ENCODE measurements around the gene PIEZO2.

The PIEZO2 gene

DNA sequence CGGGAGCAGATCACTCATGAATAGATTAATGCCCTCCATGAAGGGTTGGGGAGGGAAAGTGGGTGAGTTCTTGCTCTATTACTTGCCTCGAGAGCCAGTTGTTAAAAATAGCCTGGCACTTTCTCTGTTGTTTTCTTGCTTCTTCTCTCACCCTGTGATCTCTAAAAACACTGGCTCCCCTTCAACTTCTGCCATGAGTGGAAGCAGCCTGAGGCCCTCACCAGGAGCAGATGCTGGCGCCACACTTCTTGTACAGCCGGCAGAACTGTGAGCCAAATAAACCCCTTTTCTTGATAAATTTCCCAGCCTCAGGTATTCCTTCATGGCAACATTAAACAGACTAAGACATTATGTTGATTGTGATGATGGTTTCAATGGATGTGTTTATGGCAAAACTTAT, 307.0 kb downstream of the PIEZO2 start:
- no peaks in the 10 kb centered on the region for H3K9me3 ChIP-seq (ENCODE audit: control extremely low read depth in 1 of 5, control insufficient read depth in 4 of 5, insufficient read depth in 2 of 5, low read depth in 1 of 5, low read length in 4 of 5)
- ChIA-PET CTCF (interaction anchor here (1.3 kb wide), 1 partner anchor 17 kb away, joined by 3 read pairs; no protein-coding TSS in a partner anchor), POLR2A (no interaction called here)
- no peaks in the 10 kb centered on the region for H3K27me3 ChIP-seq (replicated peaks in 2 of 5; ENCODE audit: control insufficient read depth in 4 of 5, insufficient read depth in 5 of 5, low read length in 4 of 5)
- H3K36me3 ChIP-seq (ENCODE audit: control insufficient read depth in 4 of 4, insufficient read depth in 4 of 4, low read length in 3 of 4), result no peaks in the 10 kb centered on the region
- H3K4me1 ChIP-seq (ENCODE audit: control extremely low read depth in 1 of 4, control insufficient read depth in 4 of 4, insufficient read depth in 4 of 4, low read length in 3 of 4), result peaks cover 0 to 11% (median 3%) of the 10 kb centered on the region in 4 experiments
- no peak overlapping the region for H3K4me3 ChIP-seq (ENCODE audit: control insufficient read depth in 1 of 7, extremely low read depth in 1 of 7, insufficient read depth in 4 of 7, low read depth in 2 of 7, low read length in 6 of 7)
- 100% methylated on average over 1 of the region's 4 CpGs for WGBS (ENCODE audit: insufficient coverage)
- DNase-seq, result no peak
- H3K27ac ChIP-seq (ENCODE audit: insufficient read depth in 1 of 2, low read depth in 1 of 2, low read length in 2 of 2, poor library complexity in 1 of 2, severe bottlenecking in 2 of 2), result no peak overlapping the region

DNA sequence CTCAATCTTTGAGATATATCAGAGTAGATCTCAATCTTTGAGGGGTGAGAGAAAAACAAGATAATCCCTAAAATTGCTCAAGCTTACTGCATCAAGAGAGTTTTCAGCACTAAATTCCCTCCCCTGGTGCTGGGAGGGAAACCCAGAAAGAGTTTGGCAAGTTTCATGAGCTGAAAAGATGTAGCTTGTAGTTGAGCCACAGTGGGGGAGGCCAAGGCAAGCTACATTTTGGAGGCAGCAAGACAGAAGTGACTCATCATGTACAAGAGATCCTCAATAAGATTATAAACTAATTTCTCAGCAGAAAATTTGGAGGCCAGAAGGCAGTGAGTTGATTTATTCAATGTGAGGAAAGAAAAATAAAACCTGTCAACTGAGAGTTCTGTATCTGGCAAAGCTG, 308.2 kb downstream of the PIEZO2 start:
- POLR2A ChIA-PET, result no interaction called here
- H3K36me3 ChIP-seq (ENCODE audit: control insufficient read depth in 4 of 4, insufficient read depth in 4 of 4, low read length in 3 of 4), result no peaks in the 10 kb centered on the region
- DNase-seq, result peak in 2 of 3 donors; percentile 54 to 72
- CTCF ChIA-PET, result interaction anchor here (0.9 to 1.3 kb wide), 5 partner anchors 13 to 287 kb away, joined by 3 read pairs; no protein-coding TSS in a partner anchor
- no peaks in the 10 kb centered on the region for H3K9me3 ChIP-seq (ENCODE audit: control extremely low read depth in 1 of 5, control insufficient read depth in 4 of 5, insufficient read depth in 2 of 5, low read depth in 1 of 5, low read length in 4 of 5)
- H3K4me1 ChIP-seq (ENCODE audit: control extremely low read depth in 1 of 4, control insufficient read depth in 4 of 4, insufficient read depth in 4 of 4, low read length in 3 of 4), result peaks cover 0 to 5% (median 2%) of the 10 kb centered on the region in 4 experiments
- no peak overlapping the region for H3K27ac ChIP-seq (ENCODE audit: insufficient read depth in 1 of 2, low read depth in 1 of 2, low read length in 2 of 2, poor library complexity in 1 of 2, severe bottlenecking in 2 of 2)
- no peaks in the 10 kb centered on the region for H3K27me3 ChIP-seq (replicated peaks in 2 of 5; ENCODE audit: control insufficient read depth in 4 of 5, insufficient read depth in 5 of 5, low read length in 4 of 5)
- no peak overlapping the region for H3K4me3 ChIP-seq (ENCODE audit: control insufficient read depth in 1 of 7, extremely low read depth in 1 of 7, insufficient read depth in 4 of 7, low read depth in 2 of 7, low read length in 6 of 7)

DNA sequence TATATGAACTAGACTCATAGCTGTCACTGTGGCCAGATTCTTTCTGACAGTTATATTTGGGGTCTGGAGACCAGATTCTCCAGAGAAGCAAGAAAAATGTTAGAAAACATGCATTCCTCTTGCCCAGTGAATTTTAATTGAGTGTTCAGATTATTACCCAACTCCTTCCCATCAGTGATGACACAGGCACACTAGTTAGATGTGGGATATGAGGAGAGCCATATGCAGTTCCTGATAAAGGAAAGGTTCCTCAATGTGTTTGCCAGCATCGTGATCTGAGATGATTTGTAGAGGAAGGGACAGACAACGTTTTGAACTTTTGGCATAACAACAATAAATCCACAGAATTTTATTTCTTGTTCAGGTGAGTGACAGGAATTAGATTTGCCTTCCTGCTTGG, 308.6 kb downstream of the PIEZO2 start:
- CTCF ChIA-PET, result interaction anchor here (0.7 to 1.3 kb wide), 6 partner anchors 18 to 310 kb away, joined by 3 read pairs; no protein-coding TSS in a partner anchor
- Histone ChIP-seq H3K36me3 (ENCODE audit: control insufficient read depth in 4 of 4, insufficient read depth in 4 of 4, low read length in 3 of 4) (no peaks in the 10 kb centered on the region), H3K27ac (ENCODE audit: insufficient read depth in 1 of 2, low read depth in 1 of 2, low read length in 2 of 2, poor library complexity in 1 of 2, severe bottlenecking in 2 of 2) (no peak overlapping the region), H3K9me3 (ENCODE audit: control extremely low read depth in 1 of 5, control insufficient read depth in 4 of 5, insufficient read depth in 2 of 5, low read depth in 1 of 5, low read length in 4 of 5) (no peaks in the 10 kb centered on the region), H3K27me3 (replicated peaks in 2 of 5; ENCODE audit: control insufficient read depth in 4 of 5, insufficient read depth in 5 of 5, low read length in 4 of 5) (no peaks in the 10 kb centered on the region), H3K4me1 (ENCODE audit: control extremely low read depth in 1 of 4, control insufficient read depth in 4 of 4, insufficient read depth in 4 of 4, low read length in 3 of 4) (peaks cover 0 to 5% (median 2%) of the 10 kb centered on the region in 4 experiments), H3K4me3 (ENCODE audit: control insufficient read depth in 1 of 7, extremely low read depth in 1 of 7, insufficient read depth in 4 of 7, low read depth in 2 of 7, low read length in 6 of 7) (no peak overlapping the region)
- POLR2A ChIA-PET, result no interaction called here
- 0% methylated on average over 1 of the region's 2 CpGs for WGBS (ENCODE audit: insufficient coverage)
- peak in 2 of 3 donors; percentile 50 to 72 for DNase-seq

DNA sequence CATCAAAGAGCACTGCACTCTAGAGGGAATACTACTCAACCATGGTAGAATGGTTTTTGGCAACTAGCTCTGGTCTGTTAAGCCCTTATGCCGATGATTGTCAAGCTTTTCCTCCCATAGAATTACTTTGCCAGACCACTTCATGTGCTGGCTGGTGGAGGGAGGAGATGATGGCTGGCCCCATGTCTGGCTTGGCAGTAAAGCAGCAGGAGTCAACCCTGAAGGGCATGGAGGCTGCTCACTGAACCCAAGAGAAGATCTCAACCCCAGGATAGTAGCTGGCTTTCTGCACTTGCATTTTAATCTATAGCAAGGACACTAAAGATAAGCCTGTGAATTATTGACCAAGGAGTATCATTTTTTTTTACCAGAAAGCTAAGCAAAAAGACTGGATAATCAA, 309.9 kb downstream of the PIEZO2 start:
- POLR2A ChIA-PET, result no interaction called here

DNA sequence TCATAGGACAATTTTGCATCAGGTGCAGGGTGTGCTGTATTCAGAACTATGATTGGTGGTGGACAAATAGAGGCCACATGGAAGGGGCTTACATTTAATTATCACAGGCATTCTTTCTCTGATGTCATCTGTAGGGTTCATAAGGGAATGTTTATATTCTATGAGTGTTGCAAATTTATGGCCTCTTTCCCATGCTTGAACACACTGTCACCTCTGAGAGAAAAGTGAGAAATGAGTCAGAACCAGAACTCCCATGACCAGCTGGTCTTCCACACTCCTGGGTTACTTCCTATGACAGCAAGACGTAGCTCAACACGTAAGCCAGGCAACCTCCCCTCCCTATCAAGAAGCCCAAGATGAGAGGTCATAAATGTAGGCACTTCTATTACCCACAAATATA, 310.8 kb downstream of the PIEZO2 start:
- Histone ChIP-seq H3K4me1 (ENCODE audit: control extremely low read depth in 1 of 4, control insufficient read depth in 4 of 4, insufficient read depth in 4 of 4, low read length in 3 of 4) (peaks cover 0 to 9% (median 2%) of the 10 kb centered on the region in 4 experiments), H3K27ac (ENCODE audit: insufficient read depth in 1 of 2, low read depth in 1 of 2, low read length in 2 of 2, poor library complexity in 1 of 2, severe bottlenecking in 2 of 2) (no peak overlapping the region), H3K36me3 (ENCODE audit: control insufficient read depth in 4 of 4, insufficient read depth in 4 of 4, low read length in 3 of 4) (no peaks in the 10 kb centered on the region), H3K9me3 (ENCODE audit: control extremely low read depth in 1 of 5, control insufficient read depth in 4 of 5, insufficient read depth in 2 of 5, low read depth in 1 of 5, low read length in 4 of 5) (no peaks in the 10 kb centered on the region), H3K27me3 (replicated peaks in 2 of 5; ENCODE audit: control insufficient read depth in 4 of 5, insufficient read depth in 5 of 5, low read length in 4 of 5) (no peaks in the 10 kb centered on the region), H3K4me3 (ENCODE audit: control insufficient read depth in 1 of 7, extremely low read depth in 1 of 7, insufficient read depth in 4 of 7, low read depth in 2 of 7, low read length in 6 of 7) (no peak overlapping the region)
- WGBS (ENCODE audit: insufficient coverage), result no CpG with 5 or more reads among the region's 2 CpGs
- ChIA-PET POLR2A (interaction anchor here (0.7 kb wide), 1 partner anchor 21 kb away, joined by 3 read pairs; no protein-coding TSS in a partner anchor), CTCF (interaction anchor here (1.2 kb wide), 1 partner anchor 13 kb away, joined by 5 read pairs; no protein-coding TSS in a partner anchor)
- no peak for DNase-seq

More for the DNA sequence above, 309.9 kb downstream of the PIEZO2 start:
- DNase-seq, result no peak
- no CpG with 5 or more reads among the region's 1 CpG for WGBS (ENCODE audit: insufficient coverage)
- Histone ChIP-seq H3K36me3 (ENCODE audit: control insufficient read depth in 4 of 4, insufficient read depth in 4 of 4, low read length in 3 of 4) (no peaks in the 10 kb centered on the region), H3K4me3 (ENCODE audit: control insufficient read depth in 1 of 7, extremely low read depth in 1 of 7, insufficient read depth in 4 of 7, low read depth in 2 of 7, low read length in 6 of 7) (no peak overlapping the region), H3K27me3 (replicated peaks in 2 of 5; ENCODE audit: control insufficient read depth in 4 of 5, insufficient read depth in 5 of 5, low read length in 4 of 5) (no peaks in the 10 kb centered on the region), H3K9me3 (ENCODE audit: control extremely low read depth in 1 of 5, control insufficient read depth in 4 of 5, insufficient read depth in 2 of 5, low read depth in 1 of 5, low read length in 4 of 5) (no peaks in the 10 kb centered on the region), H3K27ac (ENCODE audit: insufficient read depth in 1 of 2, low read depth in 1 of 2, low read length in 2 of 2, poor library complexity in 1 of 2, severe bottlenecking in 2 of 2) (no peak overlapping the region), H3K4me1 (ENCODE audit: control extremely low read depth in 1 of 4, control insufficient read depth in 4 of 4, insufficient read depth in 4 of 4, low read length in 3 of 4) (peaks cover 0 to 9% (median 2%) of the 10 kb centered on the region in 4 experiments)
- CTCF ChIA-PET, result interaction anchor here (1.1 to 1.2 kb wide), 2 partner anchors 12 to 52 kb away, joined by 4 to 5 read pairs; no protein-coding TSS in a partner anchor

DNA sequence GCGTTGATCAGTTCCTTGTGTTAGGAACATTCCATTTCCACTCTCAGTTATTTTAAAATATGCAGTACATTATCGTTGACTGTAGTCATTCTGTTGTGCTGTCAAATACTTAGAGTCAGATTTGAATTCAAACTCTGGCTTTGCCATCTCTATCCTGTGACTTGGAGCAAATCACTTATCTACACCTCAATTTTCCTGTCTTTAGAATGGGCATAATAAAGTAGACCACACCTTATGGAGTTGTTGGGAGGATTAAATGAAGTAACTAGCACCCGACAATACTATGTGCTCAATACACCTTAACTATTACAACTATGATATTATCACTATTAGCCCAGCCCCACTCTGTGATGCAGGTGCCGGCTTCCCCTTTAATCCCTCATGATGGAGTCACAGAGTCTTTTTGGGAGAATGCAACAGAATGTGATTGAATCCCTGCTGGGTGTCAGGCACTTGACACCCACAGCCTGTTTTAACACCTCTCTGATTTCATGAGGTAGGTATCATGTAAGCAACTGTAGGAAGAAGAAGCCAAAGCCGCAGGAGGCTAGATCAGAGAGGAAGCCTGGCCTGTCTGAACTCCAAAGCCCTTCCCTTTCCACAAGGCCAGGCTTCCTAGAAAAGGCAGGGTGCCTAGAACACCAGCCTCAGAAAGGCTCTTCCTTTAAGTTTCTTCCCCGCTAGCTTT, 315.1 kb downstream of the PIEZO2 start:
- H3K27me3 ChIP-seq (replicated peaks in 2 of 5; ENCODE audit: control insufficient read depth in 4 of 5, insufficient read depth in 5 of 5, low read length in 4 of 5), result no peaks in the 10 kb centered on the region
- no peak overlapping the region for H3K27ac ChIP-seq (ENCODE audit: insufficient read depth in 1 of 2, low read depth in 1 of 2, low read length in 2 of 2, poor library complexity in 1 of 2, severe bottlenecking in 2 of 2)
- H3K36me3 ChIP-seq (ENCODE audit: control insufficient read depth in 4 of 4, insufficient read depth in 4 of 4, low read length in 3 of 4), result no peaks in the 10 kb centered on the region
- ChIA-PET POLR2A (interaction anchor here (0.6 kb wide), 1 partner anchor 239 kb away, joined by 5 read pairs; no protein-coding TSS in a partner anchor), CTCF (interaction anchor here (0.6 to 1.1 kb wide), 2 partner anchors 317 to 331 kb away, joined by 3 read pairs; no protein-coding TSS in a partner anchor)
- H3K4me3 ChIP-seq (ENCODE audit: control insufficient read depth in 1 of 7, extremely low read depth in 1 of 7, insufficient read depth in 4 of 7, low read depth in 2 of 7, low read length in 6 of 7), result no peak overlapping the region
- WGBS (ENCODE audit: insufficient coverage), result 94% methylated on average over 3 of the region's 6 CpGs
- H3K4me1 ChIP-seq (ENCODE audit: control extremely low read depth in 1 of 4, control insufficient read depth in 4 of 4, insufficient read depth in 4 of 4, low read length in 3 of 4), result peaks cover 0 to 3% (median 0%) of the 10 kb centered on the region in 4 experiments
- no peaks in the 10 kb centered on the region for H3K9me3 ChIP-seq (ENCODE audit: control extremely low read depth in 1 of 5, control insufficient read depth in 4 of 5, insufficient read depth in 2 of 5, low read depth in 1 of 5, low read length in 4 of 5)
- no peak for DNase-seq

GRCh38 chr18:10833656-10834055, 315.7 kb downstream of the PIEZO2 start:
- Histone ChIP-seq H3K4me3 (ENCODE audit: control insufficient read depth in 1 of 7, extremely low read depth in 1 of 7, insufficient read depth in 4 of 7, low read depth in 2 of 7, low read length in 6 of 7) (no peak overlapping the region), H3K27ac (ENCODE audit: insufficient read depth in 1 of 2, low read depth in 1 of 2, low read length in 2 of 2, poor library complexity in 1 of 2, severe bottlenecking in 2 of 2) (no peak overlapping the region), H3K4me1 (ENCODE audit: control extremely low read depth in 1 of 4, control insufficient read depth in 4 of 4, insufficient read depth in 4 of 4, low read length in 3 of 4) (peaks cover 0 to 3% (median 0%) of the 10 kb centered on the region in 4 experiments), H3K9me3 (ENCODE audit: control extremely low read depth in 1 of 5, control insufficient read depth in 4 of 5, insufficient read depth in 2 of 5, low read depth in 1 of 5, low read length in 4 of 5) (no peaks in the 10 kb centered on the region), H3K27me3 (replicated peaks in 2 of 5; ENCODE audit: control insufficient read depth in 4 of 5, insufficient read depth in 5 of 5, low read length in 4 of 5) (no peaks in the 10 kb centered on the region), H3K36me3 (ENCODE audit: control insufficient read depth in 4 of 4, insufficient read depth in 4 of 4, low read length in 3 of 4) (no peaks in the 10 kb centered on the region)
- no peak for DNase-seq
- ChIA-PET POLR2A (no interaction called here), CTCF (no interaction called here)
- WGBS (ENCODE audit: insufficient coverage), result 100% methylated on average over 2 of the region's 2 CpGs
